Keratinocyte (primary cell): ENCODE results near the gene TMEM135.

Experiments used
- CTCF ChIP-seq, 3 experiments: IDR thresholded peaks in 1 of 3; conservative IDR thresholded peaks in 1 of 3; optimal IDR thresholded peaks in 1 of 3; 2 replicates in 2 of 3; 3 replicates in 1 of 3; pipeline versions ENCODE3 to v1.5.1; 2011; ENCODE audit warnings: low read length in 3 of 3, mild to moderate bottlenecking in 3 of 3, moderate library complexity in 2 of 3, control low read depth in 1 of 3, inconsistent platforms in 1 of 3; ENCODE audit not compliant: insufficient read depth in 2 of 3; ENCODE audit errors: extremely low read depth in 1 of 3
- EZH2 ChIP-seq: IDR thresholded peaks from one replicate; pipeline ENCODE4 v1.6.1; 2012; ENCODE audit warnings: inconsistent platforms, mild to moderate bottlenecking, low read length, moderate library complexity

- no peak for TF ChIP-seq CTCF (optimal IDR thresholded peaks at IDR 0.05 in 1 of 3, IDR thresholded peaks at IDR 0.05 in 1 of 3, conservative IDR thresholded peaks at IDR 0.05 in 1 of 3; ENCODE audit: extremely low read depth in 1 of 3, insufficient read depth in 2 of 3, low read length in 3 of 3)
- no peak for TF ChIP-seq EZH2
Measured at GRCh38 chr11:87260811-87261210, 223.1 kb downstream of the TMEM135 start.
